HG03442 (cell line): ENCODE measurements around the gene CBARP.

ENCODE experiments used
- ATAC-seq: cut with Tn5 transposase; IDR thresholded peaks from one replicate; pipeline ENCODE4 v1.9.1; 2021; ENCODE audit warnings: mild to moderate bottlenecking, moderate library complexity; ENCODE audit not compliant: unreplicated experiment

The CBARP gene

DNA sequence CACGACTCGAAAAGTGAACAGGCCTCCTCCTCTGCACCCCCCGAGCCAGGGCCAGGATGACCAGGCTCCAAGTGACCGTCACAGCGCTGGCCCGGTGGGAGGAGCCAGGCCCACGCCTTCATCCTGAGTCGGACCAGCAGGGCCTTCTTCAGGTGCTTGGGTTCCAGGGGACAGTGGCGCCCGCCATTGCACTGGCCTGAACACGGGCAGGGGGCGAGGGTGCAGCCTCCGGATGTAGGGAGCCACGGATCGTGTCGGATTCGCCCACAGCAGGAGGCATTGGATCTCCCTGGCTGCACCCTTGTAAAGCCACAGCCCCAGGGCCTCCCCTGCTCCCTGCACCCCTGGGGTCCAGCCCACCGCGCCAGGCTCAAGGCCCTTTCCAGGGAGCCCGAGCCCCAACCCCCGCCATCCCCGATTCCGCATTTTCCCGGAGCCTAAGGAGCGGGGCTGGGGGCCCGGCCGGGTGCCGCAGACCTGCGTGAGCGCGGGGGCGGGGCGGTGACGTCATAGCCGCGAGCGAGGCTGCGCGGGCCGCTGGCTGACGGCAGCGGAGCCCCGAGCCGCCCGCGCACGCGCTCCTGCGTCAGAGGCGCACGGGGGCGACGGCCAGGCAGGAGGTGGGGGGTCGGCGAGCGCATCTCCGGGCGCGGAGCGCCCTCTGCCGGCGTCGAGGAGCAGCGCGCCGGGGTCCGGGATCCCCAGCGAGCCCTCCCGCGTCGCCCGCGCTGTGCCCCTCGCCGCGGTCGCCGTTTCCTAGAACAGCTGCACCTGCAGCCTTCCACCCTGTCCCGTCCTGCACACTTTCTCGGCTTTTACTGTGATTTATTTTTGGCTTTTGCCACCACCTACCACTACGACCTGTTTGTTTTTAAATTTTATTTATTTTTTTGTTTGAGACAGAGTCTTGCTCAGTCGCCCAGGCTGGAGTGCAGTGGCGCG lies 2.3 kb upstream of the CBARP start:
- ATAC-seq, result no peak

DNA sequence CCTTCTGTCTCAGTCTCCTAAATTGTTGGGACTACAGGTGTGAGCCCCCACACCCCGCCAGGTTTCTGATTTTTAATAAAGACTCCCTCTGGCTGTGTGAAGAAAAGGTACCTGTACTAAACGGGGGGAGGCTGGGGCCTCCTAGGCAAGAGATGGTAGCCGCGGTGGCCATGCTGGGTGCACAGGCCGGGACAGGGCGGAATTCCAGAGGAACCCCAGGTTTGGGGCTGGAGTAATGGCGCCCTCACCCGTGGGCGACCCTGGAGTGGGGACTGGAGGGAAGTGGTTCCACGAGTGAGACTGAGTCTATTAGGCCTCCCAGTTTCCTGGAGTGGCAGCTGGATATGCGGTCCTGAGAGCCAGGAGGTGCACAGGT lies 1.6 kb upstream of the CBARP start:
- no peak for ATAC-seq

DNA sequence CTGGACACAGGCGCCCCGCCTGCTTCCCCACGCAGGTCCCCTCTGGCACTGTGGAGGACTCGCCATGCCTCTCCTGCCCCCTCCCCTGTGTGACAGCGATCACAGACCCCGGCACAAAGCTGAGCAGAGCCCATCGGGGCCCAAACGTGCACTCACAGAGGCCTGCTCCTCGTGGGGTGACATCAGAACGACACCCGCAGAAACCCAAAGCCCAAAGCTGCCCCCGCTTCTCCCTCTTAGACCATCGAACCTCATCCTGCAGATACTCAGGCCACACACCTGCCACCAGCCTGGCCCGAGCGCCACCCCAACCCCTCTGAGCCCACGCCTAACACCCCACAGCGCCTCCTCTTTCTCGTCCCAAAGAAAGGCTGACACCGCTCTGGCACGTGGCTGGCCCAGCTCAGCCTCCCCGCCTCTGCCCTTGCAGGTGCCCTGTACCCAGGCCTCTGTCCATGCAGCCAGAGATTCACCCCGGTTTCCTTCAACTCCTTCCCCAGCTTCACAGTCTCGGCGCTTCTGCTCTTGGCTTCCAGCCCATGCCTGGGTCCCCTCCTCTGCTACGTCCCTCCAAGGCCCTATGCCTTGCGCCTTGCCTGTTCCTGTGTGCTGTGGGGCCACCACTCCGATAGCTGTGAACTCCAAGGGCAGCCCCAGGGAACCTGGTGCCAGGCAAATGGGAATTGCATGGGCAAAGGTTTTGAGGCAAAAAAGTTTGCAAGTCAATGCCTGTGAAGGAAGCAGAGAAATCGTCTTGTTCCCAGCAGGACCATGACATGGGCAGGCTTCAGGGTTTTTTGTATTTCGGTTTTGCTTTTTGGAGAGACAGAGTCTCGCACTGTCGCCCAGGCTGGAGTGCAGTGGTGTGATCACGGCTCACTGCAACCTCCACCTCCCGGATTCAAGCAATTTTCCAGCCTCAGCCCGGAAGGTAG lies 831 bp upstream of the CBARP start:
- ATAC-seq, result no peak

- ATAC-seq, result no peak
Measured at GRCh38 chr19:1237027-1237659, 662 bp downstream of the CBARP start.

GRCh38 chr19:1236576-1236975 lies 1.2 kb downstream of the CBARP start:
- ATAC-seq, result no peak

GRCh38 chr19:1235625-1236538 lies 1.9 kb downstream of the CBARP start:
- no peak for ATAC-seq

DNA sequence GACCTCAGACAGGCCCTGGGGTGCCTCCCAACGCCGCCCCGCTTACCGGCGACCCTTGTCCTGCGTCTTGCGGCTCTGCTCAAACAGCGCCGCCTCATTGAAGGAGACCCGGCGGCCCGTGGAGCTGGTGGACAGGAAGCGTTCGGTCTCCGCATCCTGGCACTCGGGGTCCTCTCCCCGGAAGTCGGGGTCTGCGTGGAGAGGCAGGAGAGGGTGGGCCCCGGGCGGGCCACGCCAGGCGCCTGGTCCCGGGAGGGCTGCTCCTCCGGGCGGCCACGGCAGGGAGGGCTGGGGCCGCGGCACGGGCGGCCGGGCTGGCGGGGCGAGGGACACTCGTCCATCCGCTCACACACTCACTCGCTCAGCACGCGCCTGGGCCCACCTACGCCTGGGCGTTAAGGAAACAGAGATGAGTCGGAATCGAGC lies 2.8 kb downstream of the CBARP start:
- no peak for ATAC-seq

DNA sequence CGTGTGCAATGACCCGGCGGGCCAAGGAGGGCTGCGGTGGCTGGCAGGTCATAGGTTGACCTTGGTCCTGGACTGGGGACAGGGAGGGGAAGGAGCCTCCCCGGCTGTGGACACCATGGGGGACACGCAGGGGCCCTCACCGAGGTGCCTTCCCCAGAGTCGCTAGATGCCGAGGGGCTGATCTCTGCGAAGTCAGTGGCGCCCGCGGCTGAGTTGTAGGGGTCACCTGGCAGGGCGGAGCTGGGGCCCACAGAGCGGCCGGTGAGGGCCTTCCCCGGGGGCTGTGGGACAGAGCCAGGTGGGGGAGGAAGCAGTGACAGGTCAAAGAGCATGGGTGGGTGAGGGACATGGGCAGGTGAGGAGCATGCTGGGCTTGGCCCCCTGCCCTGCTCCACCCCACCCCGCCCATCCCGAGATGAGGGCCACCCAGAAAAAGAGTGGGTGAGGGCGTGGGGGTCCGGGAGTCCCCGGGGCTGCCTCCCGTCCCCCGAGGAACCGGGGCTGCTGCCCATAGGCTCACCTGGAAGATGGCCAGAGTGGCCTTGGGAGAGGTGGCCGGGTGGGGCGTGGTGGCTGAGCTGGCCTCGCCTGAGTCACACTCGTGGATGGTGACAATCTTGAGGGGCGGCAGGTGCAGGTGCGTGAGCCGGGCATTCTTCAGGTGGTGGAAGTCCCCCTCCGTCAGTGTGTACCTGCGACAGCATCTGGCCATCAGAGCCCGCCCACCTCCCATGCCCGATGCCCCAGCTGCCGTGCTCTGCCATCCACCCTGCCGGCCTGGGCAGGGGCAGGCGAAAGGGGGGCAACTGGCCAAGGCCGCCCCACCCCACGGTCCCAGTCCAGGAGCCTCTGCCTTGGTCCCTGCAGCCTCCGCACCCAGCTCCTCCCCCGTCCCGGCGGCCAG lies 3.5 kb downstream of the CBARP start:
- ATAC-seq, result no peak

DNA sequence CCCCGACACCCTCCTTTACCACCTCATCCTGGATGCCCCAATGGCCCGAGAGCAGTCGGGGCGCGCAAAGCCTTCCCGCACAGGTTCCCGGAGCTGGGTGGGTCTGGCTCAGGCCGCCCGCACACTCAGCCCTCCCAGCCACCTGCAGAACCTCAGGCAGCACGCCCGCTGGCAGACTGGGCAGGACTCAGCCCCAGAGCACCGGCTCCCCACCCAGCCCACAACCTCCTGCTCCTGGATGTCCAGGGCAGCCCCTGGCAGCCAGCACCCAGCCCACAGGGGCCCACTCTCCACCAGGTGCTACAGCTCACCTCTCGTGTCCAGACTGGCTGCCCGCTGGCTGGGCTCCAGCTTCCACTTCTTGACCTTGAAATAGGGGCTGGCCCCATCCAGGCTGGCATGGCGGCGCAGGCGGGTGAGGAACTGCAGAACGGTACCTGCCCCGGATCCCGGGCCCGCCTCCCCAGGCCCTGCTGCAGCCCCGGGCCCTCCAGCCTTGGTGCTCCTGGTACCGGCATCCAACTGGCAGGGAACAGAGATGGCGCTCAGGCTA lies 4.6 kb downstream of the CBARP start:
- no peak for ATAC-seq

- ATAC-seq, result no peak
Measured at GRCh38 chr19:1232652-1233072, 5.1 kb downstream of the CBARP start.

DNA sequence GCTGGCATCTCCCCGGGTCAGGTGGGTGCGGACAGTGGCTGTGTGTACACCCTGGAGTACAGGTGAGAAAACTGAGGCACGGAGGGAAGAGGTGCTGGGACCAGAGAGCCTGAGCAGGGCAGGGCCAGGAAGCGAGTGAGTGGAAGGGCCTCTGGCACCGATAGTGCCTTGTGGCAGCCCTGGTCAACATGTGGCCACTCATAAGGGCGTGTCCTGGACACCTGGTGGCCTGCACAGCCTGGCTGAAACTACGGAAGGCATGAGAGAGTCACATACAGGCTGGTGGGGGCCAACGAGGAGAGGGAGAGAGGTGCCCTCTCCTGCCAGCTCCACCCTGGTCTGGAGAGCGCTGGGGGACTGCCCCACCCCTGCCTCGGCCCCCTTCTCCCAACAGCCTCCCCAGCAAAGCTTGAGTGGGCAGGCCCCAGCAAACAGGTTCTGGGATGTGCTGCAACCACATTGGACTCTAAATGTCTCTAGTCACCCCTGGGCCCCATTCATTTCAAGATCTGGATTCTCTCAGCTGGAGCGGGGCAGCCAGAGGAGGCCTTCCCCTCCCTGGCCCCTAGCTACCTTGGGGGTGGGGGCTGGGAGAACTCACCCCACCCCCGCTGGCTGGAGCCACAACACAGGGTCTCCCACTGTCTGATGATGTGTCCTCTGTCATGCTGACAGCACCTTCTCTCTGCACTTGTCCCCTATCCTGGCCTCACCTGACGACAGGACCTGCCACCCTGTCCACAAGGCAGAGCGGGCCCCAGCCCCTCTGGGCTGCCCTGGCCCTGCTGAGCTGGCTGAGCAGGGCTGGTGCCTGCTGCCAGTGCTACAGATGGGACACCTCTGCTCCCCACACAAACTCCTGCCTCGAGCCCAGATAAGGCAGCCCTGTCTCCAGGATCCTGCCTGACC lies 5.8 kb downstream of the CBARP start:
- ATAC-seq, result no peak

DNA sequence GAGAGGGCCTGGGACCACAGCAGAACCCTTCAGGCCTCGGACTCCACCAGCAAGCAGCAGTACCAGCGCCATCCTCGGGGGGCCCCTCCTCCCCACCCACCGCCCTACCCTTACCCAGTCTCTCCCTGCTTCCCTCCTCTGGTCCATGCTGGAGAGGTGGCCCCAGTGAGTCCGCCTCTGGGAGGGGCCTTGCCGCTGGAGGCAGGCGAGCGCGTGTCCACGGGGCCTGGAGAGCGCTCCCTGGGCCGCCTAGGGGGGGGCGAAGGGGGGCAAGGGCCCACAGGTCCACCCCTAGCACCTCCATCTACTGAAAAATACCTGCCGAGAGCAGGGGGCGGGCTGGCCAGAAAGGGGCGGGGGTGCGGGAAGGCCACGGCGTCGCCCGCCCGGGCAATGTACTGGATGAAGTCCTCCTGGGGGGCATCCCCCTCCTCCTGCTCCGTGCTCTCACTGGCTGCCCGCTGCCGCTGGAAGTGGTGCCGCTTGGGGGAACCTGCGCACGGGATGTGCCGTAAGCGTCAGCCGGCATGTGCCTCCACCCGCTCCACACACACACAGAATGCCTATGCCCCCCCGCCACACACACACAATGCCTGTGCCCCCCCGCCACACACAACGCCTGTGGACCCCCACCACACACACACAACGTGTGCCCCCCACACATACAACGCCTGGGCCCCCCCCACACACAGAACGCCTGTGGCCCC lies 6.9 kb downstream of the CBARP start:
- no peak for ATAC-seq

- no peak for ATAC-seq
Measured at GRCh38 chr19:1229924-1230782, 7.7 kb downstream of the CBARP start.

DNA sequence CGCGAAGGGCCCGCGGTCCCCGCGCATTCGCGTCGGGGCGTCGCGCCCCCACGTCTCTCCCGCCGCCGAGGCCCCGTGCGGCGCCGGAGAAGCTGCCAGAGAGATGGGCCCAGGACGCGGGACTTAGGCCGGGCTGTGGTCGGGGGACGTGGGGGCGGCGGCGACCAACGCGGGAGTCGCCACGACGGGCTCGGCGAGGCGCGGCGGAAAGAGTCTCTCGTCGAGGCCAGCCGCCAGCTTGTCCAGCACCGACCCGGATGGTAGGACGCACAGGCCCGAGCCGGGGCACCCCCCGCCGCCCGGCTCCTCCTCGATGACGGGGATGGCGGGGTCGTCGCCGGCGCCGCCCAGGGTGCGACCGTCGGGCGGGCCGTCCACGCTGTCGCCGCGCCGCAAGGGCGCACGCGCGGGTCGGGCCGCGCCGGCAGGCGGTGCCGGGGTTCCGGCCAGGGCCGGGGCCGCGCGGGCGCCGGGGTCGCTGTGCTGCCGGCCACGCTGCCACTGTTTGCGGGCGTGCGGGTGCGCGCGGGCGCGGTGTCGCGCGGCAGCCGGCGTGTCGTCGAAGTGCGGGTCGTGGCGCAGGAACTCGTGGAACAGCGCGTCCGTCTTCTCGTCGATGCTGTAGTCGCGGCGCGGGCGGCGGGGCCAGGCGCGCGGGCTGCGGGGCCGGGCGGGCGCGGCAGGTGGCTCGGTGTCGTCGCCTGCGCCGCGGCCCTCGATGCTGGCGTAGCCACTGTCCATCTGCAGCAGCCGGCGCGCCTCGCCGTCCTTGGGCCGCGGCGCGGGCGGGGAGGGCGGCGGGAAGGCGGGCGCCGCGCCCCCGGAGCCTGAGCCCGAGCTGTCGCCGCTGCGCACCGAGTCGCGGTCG lies 8.5 kb downstream of the CBARP start:
- no peak for ATAC-seq
